ENCODE measurements around the gene TMC1.

Gene TMC1

GRCh38 chr9:72704688-72705375 is 183.4 kb downstream of the TMC1 start:
- H3K4me3 ChIP-seq (ENCODE audit: low read length in 2 of 2) = no peak overlapping the region
- no peak overlapping the region for H3K9ac ChIP-seq (ENCODE audit: low read length in 2 of 2)
- no peaks in the 10 kb centered on the region for H3K9me3 ChIP-seq (ENCODE audit: control insufficient read depth in 2 of 2, low read length in 2 of 2)
- no peak overlapping the region for H3K27ac ChIP-seq (ENCODE audit: low read length)
- H3K36me3 ChIP-seq (ENCODE audit: control insufficient read depth in 2 of 2, insufficient read depth in 2 of 2, low read length in 2 of 2) = no peaks in the 10 kb centered on the region
- no peaks in the 10 kb centered on the region for H3K27me3 ChIP-seq (ENCODE audit: control insufficient read depth in 1 of 2, insufficient read depth in 2 of 2, low read length in 2 of 2)
- no peaks in the 10 kb centered on the region for H3K4me1 ChIP-seq (ENCODE audit: control insufficient read depth, insufficient read depth, low read length)

GRCh38 chr9:72718503-72718902 is 197.1 kb downstream of the TMC1 start:
- H3K36me3 ChIP-seq (ENCODE audit: control insufficient read depth in 2 of 2, insufficient read depth in 2 of 2, low read length in 2 of 2) = no peaks in the 10 kb centered on the region
- H3K27ac ChIP-seq (ENCODE audit: low read length) = no peak overlapping the region
- H3K4me1 ChIP-seq (ENCODE audit: control insufficient read depth, insufficient read depth, low read length) = no peaks in the 10 kb centered on the region
- H3K9ac ChIP-seq (ENCODE audit: low read length in 2 of 2) = no peak overlapping the region
- no peak overlapping the region for H3K4me3 ChIP-seq (ENCODE audit: low read length in 2 of 2)
- H3K27me3 ChIP-seq (ENCODE audit: control insufficient read depth in 1 of 2, insufficient read depth in 2 of 2, low read length in 2 of 2) = no peaks in the 10 kb centered on the region
- H3K9me3 ChIP-seq (ENCODE audit: control insufficient read depth in 2 of 2, low read length in 2 of 2) = no peaks in the 10 kb centered on the region

GRCh38 chr9:72721067-72721466 is 199.7 kb downstream of the TMC1 start:
- Histone ChIP-seq H3K4me3 (ENCODE audit: low read length in 2 of 2) (no peak overlapping the region), H3K4me1 (ENCODE audit: control insufficient read depth, insufficient read depth, low read length) (no peaks in the 10 kb centered on the region), H3K36me3 (ENCODE audit: control insufficient read depth in 2 of 2, insufficient read depth in 2 of 2, low read length in 2 of 2) (no peaks in the 10 kb centered on the region), H3K9ac (ENCODE audit: low read length in 2 of 2) (no peak overlapping the region), H3K27me3 (ENCODE audit: control insufficient read depth in 1 of 2, insufficient read depth in 2 of 2, low read length in 2 of 2) (no peaks in the 10 kb centered on the region), H3K27ac (ENCODE audit: low read length) (no peak overlapping the region), H3K9me3 (ENCODE audit: control insufficient read depth in 2 of 2, low read length in 2 of 2) (no peaks in the 10 kb centered on the region)

- Histone ChIP-seq H3K27me3 (ENCODE audit: control insufficient read depth in 1 of 2, insufficient read depth in 2 of 2, low read length in 2 of 2) (no peaks in the 10 kb centered on the region), H3K9ac (ENCODE audit: low read length in 2 of 2) (no peak overlapping the region), H3K27ac (ENCODE audit: low read length) (no peak overlapping the region), H3K36me3 (ENCODE audit: control insufficient read depth in 2 of 2, insufficient read depth in 2 of 2, low read length in 2 of 2) (no peaks in the 10 kb centered on the region), H3K9me3 (ENCODE audit: control insufficient read depth in 2 of 2, low read length in 2 of 2) (no peaks in the 10 kb centered on the region), H3K4me1 (ENCODE audit: control insufficient read depth, insufficient read depth, low read length) (no peaks in the 10 kb centered on the region), H3K4me3 (ENCODE audit: low read length in 2 of 2) (no peak overlapping the region)
These were observed 205.5 kb downstream of the TMC1 start for GRCh38 chr9:72726947-72727346.

GRCh38 chr9:72728031-72728770 is 206.8 kb downstream of the TMC1 start:
- Histone ChIP-seq H3K27me3 (ENCODE audit: control insufficient read depth in 1 of 2, insufficient read depth in 2 of 2, low read length in 2 of 2) (no peaks in the 10 kb centered on the region), H3K4me3 (ENCODE audit: low read length in 2 of 2) (no peak overlapping the region), H3K9me3 (ENCODE audit: control insufficient read depth in 2 of 2, low read length in 2 of 2) (no peaks in the 10 kb centered on the region), H3K4me1 (ENCODE audit: control insufficient read depth, insufficient read depth, low read length) (no peaks in the 10 kb centered on the region), H3K36me3 (ENCODE audit: control insufficient read depth in 2 of 2, insufficient read depth in 2 of 2, low read length in 2 of 2) (no peaks in the 10 kb centered on the region), H3K27ac (ENCODE audit: low read length) (no peak overlapping the region), H3K9ac (ENCODE audit: low read length in 2 of 2) (no peak overlapping the region)

- H3K4me1 ChIP-seq (ENCODE audit: control insufficient read depth, insufficient read depth, low read length) = no peaks in the 10 kb centered on the region
- no peak overlapping the region for H3K9ac ChIP-seq (ENCODE audit: low read length in 2 of 2)
- no peak overlapping the region for H3K4me3 ChIP-seq (ENCODE audit: low read length in 2 of 2)
- H3K27me3 ChIP-seq (ENCODE audit: control insufficient read depth in 1 of 2, insufficient read depth in 2 of 2, low read length in 2 of 2) = no peaks in the 10 kb centered on the region
- no peak overlapping the region for H3K27ac ChIP-seq (ENCODE audit: low read length)
- H3K9me3 ChIP-seq (ENCODE audit: control insufficient read depth in 2 of 2, low read length in 2 of 2) = no peaks in the 10 kb centered on the region
- H3K36me3 ChIP-seq (ENCODE audit: control insufficient read depth in 2 of 2, insufficient read depth in 2 of 2, low read length in 2 of 2) = no peaks in the 10 kb centered on the region
These were observed 212.5 kb downstream of the TMC1 start for GRCh38 chr9:72733895-72734294.

GRCh38 chr9:72734631-72735030 is 213.2 kb downstream of the TMC1 start:
- Histone ChIP-seq H3K36me3 (ENCODE audit: control insufficient read depth in 2 of 2, insufficient read depth in 2 of 2, low read length in 2 of 2) (no peaks in the 10 kb centered on the region), H3K4me3 (ENCODE audit: low read length in 2 of 2) (no peak overlapping the region), H3K9me3 (ENCODE audit: control insufficient read depth in 2 of 2, low read length in 2 of 2) (no peaks in the 10 kb centered on the region), H3K27me3 (ENCODE audit: control insufficient read depth in 1 of 2, insufficient read depth in 2 of 2, low read length in 2 of 2) (no peaks in the 10 kb centered on the region), H3K4me1 (ENCODE audit: control insufficient read depth, insufficient read depth, low read length) (no peaks in the 10 kb centered on the region), H3K27ac (ENCODE audit: low read length) (no peak overlapping the region), H3K9ac (ENCODE audit: low read length in 2 of 2) (no peak overlapping the region)

- H3K4me1 ChIP-seq (ENCODE audit: control insufficient read depth, insufficient read depth, low read length) = no peaks in the 10 kb centered on the region
- no peaks in the 10 kb centered on the region for H3K9me3 ChIP-seq (ENCODE audit: control insufficient read depth in 2 of 2, low read length in 2 of 2)
- H3K27ac ChIP-seq (ENCODE audit: low read length) = no peak overlapping the region
- H3K36me3 ChIP-seq (ENCODE audit: control insufficient read depth in 2 of 2, insufficient read depth in 2 of 2, low read length in 2 of 2) = no peaks in the 10 kb centered on the region
- no peak overlapping the region for H3K9ac ChIP-seq (ENCODE audit: low read length in 2 of 2)
- H3K4me3 ChIP-seq (ENCODE audit: low read length in 2 of 2) = no peak overlapping the region
- H3K27me3 ChIP-seq (ENCODE audit: control insufficient read depth in 1 of 2, insufficient read depth in 2 of 2, low read length in 2 of 2) = no peaks in the 10 kb centered on the region
These were observed 222.4 kb downstream of the TMC1 start for GRCh38 chr9:72743836-72744235.

GRCh38 chr9:72749276-72749675 is 227.9 kb downstream of the TMC1 start:
- no peaks in the 10 kb centered on the region for H3K4me1 ChIP-seq (ENCODE audit: control insufficient read depth, insufficient read depth, low read length)
- H3K27me3 ChIP-seq (ENCODE audit: control insufficient read depth in 1 of 2, insufficient read depth in 2 of 2, low read length in 2 of 2) = no peaks in the 10 kb centered on the region
- no peaks in the 10 kb centered on the region for H3K9me3 ChIP-seq (ENCODE audit: control insufficient read depth in 2 of 2, low read length in 2 of 2)
- no peak overlapping the region for H3K27ac ChIP-seq (ENCODE audit: low read length)
- H3K4me3 ChIP-seq (ENCODE audit: low read length in 2 of 2) = no peak overlapping the region
- H3K36me3 ChIP-seq (ENCODE audit: control insufficient read depth in 2 of 2, insufficient read depth in 2 of 2, low read length in 2 of 2) = no peaks in the 10 kb centered on the region
- no peak overlapping the region for H3K9ac ChIP-seq (ENCODE audit: low read length in 2 of 2)

GRCh38 chr9:72751541-72751940 is 230.1 kb downstream of the TMC1 start:
- no peaks in the 10 kb centered on the region for H3K27me3 ChIP-seq (ENCODE audit: control insufficient read depth in 1 of 2, insufficient read depth in 2 of 2, low read length in 2 of 2)
- H3K9ac ChIP-seq (ENCODE audit: low read length in 2 of 2) = no peak overlapping the region
- no peak overlapping the region for H3K27ac ChIP-seq (ENCODE audit: low read length)
- no peaks in the 10 kb centered on the region for H3K4me1 ChIP-seq (ENCODE audit: control insufficient read depth, insufficient read depth, low read length)
- no peaks in the 10 kb centered on the region for H3K36me3 ChIP-seq (ENCODE audit: control insufficient read depth in 2 of 2, insufficient read depth in 2 of 2, low read length in 2 of 2)
- H3K9me3 ChIP-seq (ENCODE audit: control insufficient read depth in 2 of 2, low read length in 2 of 2) = no peaks in the 10 kb centered on the region
- H3K4me3 ChIP-seq (ENCODE audit: low read length in 2 of 2) = no peak overlapping the region

GRCh38 chr9:72753266-72753893 is 232.0 kb downstream of the TMC1 start:
- no peak overlapping the region for H3K27ac ChIP-seq (ENCODE audit: low read length)
- H3K27me3 ChIP-seq (ENCODE audit: control insufficient read depth in 1 of 2, insufficient read depth in 2 of 2, low read length in 2 of 2) = no peaks in the 10 kb centered on the region
- H3K9ac ChIP-seq (ENCODE audit: low read length in 2 of 2) = no peak overlapping the region
- H3K4me1 ChIP-seq (ENCODE audit: control insufficient read depth, insufficient read depth, low read length) = no peaks in the 10 kb centered on the region
- no peaks in the 10 kb centered on the region for H3K36me3 ChIP-seq (ENCODE audit: control insufficient read depth in 2 of 2, insufficient read depth in 2 of 2, low read length in 2 of 2)
- no peaks in the 10 kb centered on the region for H3K9me3 ChIP-seq (ENCODE audit: control insufficient read depth in 2 of 2, low read length in 2 of 2)
- H3K4me3 ChIP-seq (ENCODE audit: low read length in 2 of 2) = no peak overlapping the region
